CD14-positive monocyte (primary cell): Measurements from ENCODE around the gene TMEM203. TPM values are rescaled to one million over a fixed set of nuclear protein-coding genes. Genes with fewer than 3 reads are reported as not detected.
"Not testable (repeated sequence)": the region's sequence is repeated elsewhere in the genome, so short reads cannot be mapped to it uniquely, and the experiment has no call there.

Experiments
- DNase-seq, 3 donors: peaks; one replicate each; pipeline ENCODE4 v3.0.0-alpha.2; 2011 to 2022
- H2AFZ ChIP-seq: 2 replicates; pipeline ENCODE4 v1.6.0; 2012; ENCODE audit warnings: mild to moderate bottlenecking, low read depth, low read length, inconsistent platforms; ENCODE audit not compliant: insufficient read depth, poor library complexity, severe bottlenecking
- H3K27ac ChIP-seq, 2 donors: 1 replicate in 1 of 2; 2 replicates in 1 of 2; pipeline ENCODE4 v1.5.1; 2012 to 2013; ENCODE audit warnings: low read length in 2 of 2, control low read depth in 1 of 2, inconsistent platforms in 1 of 2, low read depth in 1 of 2, mild to moderate bottlenecking in 1 of 2
- H3K27me3 ChIP-seq, 2 donors: one replicate each; pipeline versions ENCODE4 v1.6.0 to v1.6.1; 2011 to 2013; ENCODE audit warnings: low read length in 2 of 2; ENCODE audit not compliant: control insufficient read depth in 2 of 2, insufficient read depth in 2 of 2
- H3K36me3 ChIP-seq, 2 donors: replicated peaks in 1 of 2; 1 replicate in 1 of 2; 2 replicates in 1 of 2; pipeline versions ENCODE4 v1.5.1 to v1.6.1; 2012 to 2013; ENCODE audit warnings: low read length in 2 of 2, control low read depth in 1 of 2, inconsistent platforms in 1 of 2, mild to moderate bottlenecking in 1 of 2; ENCODE audit not compliant: insufficient read depth in 2 of 2, control insufficient read depth in 1 of 2
- H3K4me1 ChIP-seq, 2 donors: 1 replicate in 1 of 2; 2 replicates in 1 of 2; pipeline versions ENCODE4 v1.5.1 to v1.6.1; 2012 to 2013; ENCODE audit warnings: low read length in 2 of 2, control low read depth in 1 of 2, inconsistent platforms in 1 of 2, mild to moderate bottlenecking in 1 of 2, moderate library complexity in 1 of 2; ENCODE audit not compliant: insufficient read depth in 2 of 2, control insufficient read depth in 1 of 2
- H3K4me2 ChIP-seq: replicated peaks from 2 replicates; pipeline ENCODE3; 2012; ENCODE audit warnings: low read length, moderate library complexity, mild to moderate bottlenecking; ENCODE audit not compliant: poor library complexity, severe bottlenecking; ENCODE audit errors: extremely low read depth
- H3K4me3 ChIP-seq, 3 experiments: fragments of 200-600 bp in 1 of 3; sonication (generic) in 1 of 3; replicated peaks in 1 of 3; 1 replicate in 2 of 3; 2 replicates in 1 of 3; pipeline ENCODE4 v1.5.1; 2011 to 2013; ENCODE audit warnings: low read length in 3 of 3, mild to moderate bottlenecking in 3 of 3, control low read depth in 2 of 3, low read depth in 2 of 3, inconsistent platforms in 1 of 3, moderate library complexity in 1 of 3
- H3K79me2 ChIP-seq: 2 replicates; pipeline ENCODE4 v1.6.0; 2012; ENCODE audit warnings: mild to moderate bottlenecking, control low read depth, inconsistent platforms, low read length, moderate library complexity; ENCODE audit not compliant: insufficient read depth
- H3K9ac ChIP-seq: 2 replicates; pipeline ENCODE4 v1.6.0; 2017; ENCODE audit warnings: low read length, mild to moderate bottlenecking; ENCODE audit not compliant: insufficient read depth, poor library complexity, severe bottlenecking
- H3K9me3 ChIP-seq, 2 donors: replicated peaks in 1 of 2; 1 replicate in 1 of 2; 2 replicates in 1 of 2; pipeline versions ENCODE4 v1.5.1 to v1.6.1; 2012 to 2013; ENCODE audit warnings: low read length in 2 of 2, control low read depth in 1 of 2; ENCODE audit not compliant: control insufficient read depth in 1 of 2, insufficient read depth in 1 of 2
- H4K20me1 ChIP-seq: 2 replicates; pipeline ENCODE4 v1.6.0; 2012; ENCODE audit warnings: mild to moderate bottlenecking, low read length, control low read depth, moderate library complexity; ENCODE audit not compliant: insufficient read depth
- H3K27ac Mint-ChIP-seq, 7 donors: one replicate each; pipeline ENCODE4 v1.8.0; 2020; ENCODE audit warnings: mild to moderate bottlenecking in 7 of 7, mixed read lengths in 7 of 7, moderate library complexity in 6 of 7, inconsistent platforms in 2 of 7
- H3K27me3 Mint-ChIP-seq, 3 donors: one replicate each; pipeline ENCODE4 v1.8.0; 2021 to 2022; ENCODE audit warnings: low read depth in 3 of 3, mild to moderate bottlenecking in 3 of 3, mixed read lengths in 3 of 3, moderate library complexity in 3 of 3, inconsistent platforms in 1 of 3
- H3K36me3 Mint-ChIP-seq, 2 donors: one replicate each; pipeline ENCODE4 v1.8.0; 2020; ENCODE audit warnings: mixed read lengths in 2 of 2, inconsistent platforms in 1 of 2, mild to moderate bottlenecking in 1 of 2
- H3K4me1 Mint-ChIP-seq: one replicate; pipeline ENCODE4 v1.8.0; 2020; ENCODE audit warnings: mild to moderate bottlenecking, mixed read lengths
- H3K4me3 Mint-ChIP-seq, 2 donors: one replicate each; pipeline ENCODE4 v1.8.0; 2020; ENCODE audit warnings: mild to moderate bottlenecking in 2 of 2, mixed read lengths in 2 of 2, moderate library complexity in 1 of 2
- H3K9me3 Mint-ChIP-seq, 7 donors: one replicate each; pipeline ENCODE4 v1.8.0; 2020 to 2022; ENCODE audit warnings: mixed read lengths in 7 of 7, mild to moderate bottlenecking in 6 of 7, moderate library complexity in 6 of 7, inconsistent platforms in 2 of 7
- WGBS: methylation state at CpG from one replicate; pipeline ENCODE4 v1.1.5; 2013; ENCODE audit warnings: missing lambda C conversion rate; ENCODE audit not compliant: insufficient coverage; 5-methylcytosine and 5-hydroxymethylcytosine counted together
- intact Hi-C, 2 donors: fragments of 100-400 bp; cut with micrococcal nuclease; formaldehyde crosslinking; loops; one replicate each; pipeline versions ENCODE4 v1.15.0 to v1.15.1; 2023
- polyA plus RNA-seq, 3 donors: library from polyadenylated mRNA; depleted of rRNA in 1 of 3; unstranded in 2 of 3; stranded (reverse) in 1 of 3; fragments of 300-500 nt in 2 of 3; fragments of >200 nt in 1 of 3; fragmentation: Illumina TruSeq in 2 of 3; gene quantifications; 1 replicate in 2 of 3; 2 replicates in 1 of 3; pipeline ENCODE4 v1.2.3, GENCODE V29; 2012 to 2021
- TF ChIP-seq, protein P1 (sequence below): fragments of 200-600 bp; IDR thresholded peaks from one replicate; pipeline ENCODE4 v1.8.0; 2022; ENCODE audit warnings: antibody characterized with exemption, mild to moderate bottlenecking

Gene TMEM203
- polyA plus RNA-seq, 3 donors = 13.1 to 88.1 (median 76.1) TPM

GRCh38 chr9:137243626-137244485 is 38.4 kb upstream of the TMEM203 start:
- Mint-ChIP-seq H3K4me1 (peaks cover 36% of the 10 kb centered on the region), H3K36me3 (peaks cover 15 to 18% of the 10 kb centered on the region in 2 donors), H3K27me3 (peaks cover 2 to 4% (median 2%) of the 10 kb centered on the region in 3 donors), H3K4me3 (no peak overlapping the region), H3K27ac (peak overlapping the region in 5 of 7 donors; percentile 18 to 77 (median 57)), H3K9me3 (peaks cover 0 to 3% (median 0%) of the 10 kb centered on the region in 7 donors)
- H3K27me3 ChIP-seq = no peaks in the 10 kb centered on the region
- 80% methylated on average over 10 of the region's 15 CpGs for WGBS
- H3K36me3 ChIP-seq = peaks cover 18 to 19% of the 10 kb centered on the region in 2 donors
- no peak overlapping the region for H3K9ac ChIP-seq
- H3K4me1 ChIP-seq = peaks cover 29 to 44% of the 10 kb centered on the region in 2 donors
- peaks cover 25% of the 10 kb centered on the region for H3K79me2 ChIP-seq
- no peaks in the 10 kb centered on the region for H3K9me3 ChIP-seq
- peaks cover 33% of the 10 kb centered on the region for H4K20me1 ChIP-seq
- TF ChIP-seq, protein P1, sequence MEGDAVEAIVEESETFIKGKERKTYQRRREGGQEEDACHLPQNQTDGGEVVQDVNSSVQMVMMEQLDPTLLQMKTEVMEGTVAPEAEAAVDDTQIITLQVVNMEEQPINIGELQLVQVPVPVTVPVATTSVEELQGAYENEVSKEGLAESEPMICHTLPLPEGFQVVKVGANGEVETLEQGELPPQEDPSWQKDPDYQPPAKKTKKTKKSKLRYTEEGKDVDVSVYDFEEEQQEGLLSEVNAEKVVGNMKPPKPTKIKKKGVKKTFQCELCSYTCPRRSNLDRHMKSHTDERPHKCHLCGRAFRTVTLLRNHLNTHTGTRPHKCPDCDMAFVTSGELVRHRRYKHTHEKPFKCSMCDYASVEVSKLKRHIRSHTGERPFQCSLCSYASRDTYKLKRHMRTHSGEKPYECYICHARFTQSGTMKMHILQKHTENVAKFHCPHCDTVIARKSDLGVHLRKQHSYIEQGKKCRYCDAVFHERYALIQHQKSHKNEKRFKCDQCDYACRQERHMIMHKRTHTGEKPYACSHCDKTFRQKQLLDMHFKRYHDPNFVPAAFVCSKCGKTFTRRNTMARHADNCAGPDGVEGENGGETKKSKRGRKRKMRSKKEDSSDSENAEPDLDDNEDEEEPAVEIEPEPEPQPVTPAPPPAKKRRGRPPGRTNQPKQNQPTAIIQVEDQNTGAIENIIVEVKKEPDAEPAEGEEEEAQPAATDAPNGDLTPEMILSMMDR = no peak
- DNase-seq = peak in 1 of 3 donors; percentile 47
- H2AFZ ChIP-seq = no peak overlapping the region
- no peak overlapping the region for H3K4me3 ChIP-seq
- intact Hi-C loops = loop anchor here in 1 of 2 donors (5.0 kb wide), 1 partner anchor 42 kb away; the partner anchor contains the start of gene TPRN
- H3K4me2 ChIP-seq = no peak overlapping the region
- peak overlapping the region in 1 of 2 donors; percentile 20 for H3K27ac ChIP-seq

- DNase-seq, H3K27ac ChIP-seq, H3K9me3 ChIP-seq, H3K27me3 ChIP-seq, H3K27me3 Mint-ChIP-seq, H3K9me3 Mint-ChIP-seq, H3K4me2 ChIP-seq, H2AFZ ChIP-seq, H3K9ac ChIP-seq, H3K4me3 ChIP-seq, H3K4me3 Mint-ChIP-seq: not testable (repeated sequence)
- intact Hi-C loops = loop anchor here in 1 of 2 donors (5.0 kb wide), 1 partner anchor 41 kb away; the partner anchor contains the start of gene TPRN
- Mint-ChIP-seq H3K27ac (peak overlapping the region in 3 of 7 donors; percentile 9 to 82 (median 76)), H3K4me1 (peaks cover 38% of the 10 kb centered on the region), H3K36me3 (peaks cover 15 to 18% of the 10 kb centered on the region in 2 donors)
- H4K20me1 ChIP-seq = peaks cover 33% of the 10 kb centered on the region
- H3K4me1 ChIP-seq = peaks cover 33 to 46% of the 10 kb centered on the region in 2 donors
- H3K36me3 ChIP-seq = peaks cover 18 to 19% of the 10 kb centered on the region in 2 donors
- peaks cover 31% of the 10 kb centered on the region for H3K79me2 ChIP-seq
- WGBS = 100% methylated on average over 4 of the region's 18 CpGs
These were observed 37.8 kb upstream of the TMEM203 start for GRCh38 chr9:137243266-137243625.
